HepG2 (cell line): ENCODE data around the gene TRIM8.

ENCODE experiments used
- ATF1 ChIP-seq: IDR thresholded peaks from 2 replicates; pipeline ENCODE4 v1.6.1; 2016; ENCODE audit warnings: mild to moderate bottlenecking, control low read depth
- EZH2 ChIP-seq: conservative IDR thresholded peaks from 2 replicates; pipeline ENCODE4 v1.6.1; 2012; ENCODE audit warnings: mild to moderate bottlenecking, low read depth, low read length, moderate library complexity
- FOSL2 ChIP-seq: sonication (generic); formaldehyde crosslinking; IDR thresholded peaks from 2 replicates; pipeline ENCODE4 v1.4.0; 2020; ENCODE audit warnings: missing genetic modification reagents
- JUN ChIP-seq: sonication (generic); formaldehyde crosslinking; IDR thresholded peaks from 2 replicates; pipeline ENCODE4 v1.4.0; 2020; ENCODE audit warnings: mild to moderate bottlenecking, missing genetic modification reagents
- NPAS2 ChIP-seq: sonication (generic); formaldehyde crosslinking; IDR thresholded peaks from 2 replicates; pipeline ENCODE4 v1.8.0; 2022; ENCODE audit warnings: mild to moderate bottlenecking, missing genetic modification reagents, borderline replicate concordance
- ZNF639 ChIP-seq: conservative IDR thresholded peaks from 2 replicates; pipeline ENCODE4 v1.6.1; 2018; ENCODE audit warnings: missing genetic modification reagents
- TF ChIP-seq, protein P1 (sequence below): sonication (generic); formaldehyde crosslinking; IDR thresholded peaks from 2 replicates; pipeline ENCODE4 v1.5.0; 2020; ENCODE audit warnings: mild to moderate bottlenecking, missing genetic modification reagents, moderate library complexity
- TF ChIP-seq, protein P2 (sequence below): IDR thresholded peaks from 2 replicates; pipeline ENCODE4 v1.6.1; 2012; ENCODE audit warnings: inconsistent platforms
- TF ChIP-seq, protein P3 (sequence below): sonication (generic); formaldehyde crosslinking; conservative IDR thresholded peaks from 2 replicates; pipeline ENCODE4 v1.8.0; 2022; ENCODE audit warnings: mild to moderate bottlenecking, moderate library complexity, missing genetic modification reagents
- TF ChIP-seq, protein P4 (sequence below): sonication (generic); formaldehyde crosslinking; IDR thresholded peaks from 2 replicates; pipeline ENCODE4 v1.4.0; 2020; ENCODE audit warnings: mild to moderate bottlenecking, missing genetic modification reagents

GRCh38 chr10:102682416-102682815 lies 38.1 kb downstream of the TRIM8 start:
- TF ChIP-seq, protein P1, sequence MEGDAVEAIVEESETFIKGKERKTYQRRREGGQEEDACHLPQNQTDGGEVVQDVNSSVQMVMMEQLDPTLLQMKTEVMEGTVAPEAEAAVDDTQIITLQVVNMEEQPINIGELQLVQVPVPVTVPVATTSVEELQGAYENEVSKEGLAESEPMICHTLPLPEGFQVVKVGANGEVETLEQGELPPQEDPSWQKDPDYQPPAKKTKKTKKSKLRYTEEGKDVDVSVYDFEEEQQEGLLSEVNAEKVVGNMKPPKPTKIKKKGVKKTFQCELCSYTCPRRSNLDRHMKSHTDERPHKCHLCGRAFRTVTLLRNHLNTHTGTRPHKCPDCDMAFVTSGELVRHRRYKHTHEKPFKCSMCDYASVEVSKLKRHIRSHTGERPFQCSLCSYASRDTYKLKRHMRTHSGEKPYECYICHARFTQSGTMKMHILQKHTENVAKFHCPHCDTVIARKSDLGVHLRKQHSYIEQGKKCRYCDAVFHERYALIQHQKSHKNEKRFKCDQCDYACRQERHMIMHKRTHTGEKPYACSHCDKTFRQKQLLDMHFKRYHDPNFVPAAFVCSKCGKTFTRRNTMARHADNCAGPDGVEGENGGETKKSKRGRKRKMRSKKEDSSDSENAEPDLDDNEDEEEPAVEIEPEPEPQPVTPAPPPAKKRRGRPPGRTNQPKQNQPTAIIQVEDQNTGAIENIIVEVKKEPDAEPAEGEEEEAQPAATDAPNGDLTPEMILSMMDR (CRISPR knock-in tag) = no peak
- TF ChIP-seq, protein P2, sequence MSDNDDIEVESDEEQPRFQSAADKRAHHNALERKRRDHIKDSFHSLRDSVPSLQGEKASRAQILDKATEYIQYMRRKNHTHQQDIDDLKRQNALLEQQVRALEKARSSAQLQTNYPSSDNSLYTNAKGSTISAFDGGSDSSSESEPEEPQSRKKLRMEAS = no peak
- TF ChIP-seq ATF1 (CRISPR knock-in tag) (no peak), NPAS2 (no peak), JUN (CRISPR knock-in tag) (no peak), FOSL2 (CRISPR knock-in tag) (no peak), EZH2 (no peak), ZNF639 (CRISPR knock-in tag) (no peak)
- TF ChIP-seq, protein P3, sequence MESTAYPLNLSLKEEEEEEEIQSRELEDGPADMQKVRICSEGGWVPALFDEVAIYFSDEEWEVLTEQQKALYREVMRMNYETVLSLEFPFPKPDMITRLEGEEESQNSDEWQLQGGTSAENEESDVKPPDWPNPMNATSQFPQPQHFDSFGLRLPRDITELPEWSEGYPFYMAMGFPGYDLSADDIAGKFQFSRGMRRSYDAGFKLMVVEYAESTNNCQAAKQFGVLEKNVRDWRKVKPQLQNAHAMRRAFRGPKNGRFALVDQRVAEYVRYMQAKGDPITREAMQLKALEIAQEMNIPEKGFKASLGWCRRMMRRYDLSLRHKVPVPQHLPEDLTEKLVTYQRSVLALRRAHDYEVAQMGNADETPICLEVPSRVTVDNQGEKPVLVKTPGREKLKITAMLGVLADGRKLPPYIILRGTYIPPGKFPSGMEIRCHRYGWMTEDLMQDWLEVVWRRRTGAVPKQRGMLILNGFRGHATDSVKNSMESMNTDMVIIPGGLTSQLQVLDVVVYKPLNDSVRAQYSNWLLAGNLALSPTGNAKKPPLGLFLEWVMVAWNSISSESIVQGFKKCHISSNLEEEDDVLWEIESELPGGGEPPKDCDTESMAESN (CRISPR knock-in tag) = no peak
- TF ChIP-seq, protein P4, sequence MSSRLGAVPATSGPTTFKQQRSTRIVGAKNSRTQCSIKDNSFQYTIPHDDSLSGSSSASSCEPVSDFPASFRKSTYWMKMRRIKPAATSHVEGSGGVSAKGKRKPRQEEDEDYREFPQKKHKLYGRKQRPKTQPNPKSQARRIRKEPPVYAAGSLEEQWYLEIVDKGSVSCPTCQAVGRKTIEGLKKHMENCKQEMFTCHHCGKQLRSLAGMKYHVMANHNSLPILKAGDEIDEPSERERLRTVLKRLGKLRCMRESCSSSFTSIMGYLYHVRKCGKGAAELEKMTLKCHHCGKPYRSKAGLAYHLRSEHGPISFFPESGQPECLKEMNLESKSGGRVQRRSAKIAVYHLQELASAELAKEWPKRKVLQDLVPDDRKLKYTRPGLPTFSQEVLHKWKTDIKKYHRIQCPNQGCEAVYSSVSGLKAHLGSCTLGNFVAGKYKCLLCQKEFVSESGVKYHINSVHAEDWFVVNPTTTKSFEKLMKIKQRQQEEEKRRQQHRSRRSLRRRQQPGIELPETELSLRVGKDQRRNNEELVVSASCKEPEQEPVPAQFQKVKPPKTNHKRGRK (CRISPR knock-in tag) = no peak
